ENCODE data around the gene NAT10. TPM values are rescaled to one million over a fixed set of nuclear protein-coding genes. Genes with fewer than 3 reads are reported as not detected.

Gene NAT10
- total and polyA plus RNA-seq, 2 donors from 2014 or later: 24.1 to 43.1 TPM

DNA sequence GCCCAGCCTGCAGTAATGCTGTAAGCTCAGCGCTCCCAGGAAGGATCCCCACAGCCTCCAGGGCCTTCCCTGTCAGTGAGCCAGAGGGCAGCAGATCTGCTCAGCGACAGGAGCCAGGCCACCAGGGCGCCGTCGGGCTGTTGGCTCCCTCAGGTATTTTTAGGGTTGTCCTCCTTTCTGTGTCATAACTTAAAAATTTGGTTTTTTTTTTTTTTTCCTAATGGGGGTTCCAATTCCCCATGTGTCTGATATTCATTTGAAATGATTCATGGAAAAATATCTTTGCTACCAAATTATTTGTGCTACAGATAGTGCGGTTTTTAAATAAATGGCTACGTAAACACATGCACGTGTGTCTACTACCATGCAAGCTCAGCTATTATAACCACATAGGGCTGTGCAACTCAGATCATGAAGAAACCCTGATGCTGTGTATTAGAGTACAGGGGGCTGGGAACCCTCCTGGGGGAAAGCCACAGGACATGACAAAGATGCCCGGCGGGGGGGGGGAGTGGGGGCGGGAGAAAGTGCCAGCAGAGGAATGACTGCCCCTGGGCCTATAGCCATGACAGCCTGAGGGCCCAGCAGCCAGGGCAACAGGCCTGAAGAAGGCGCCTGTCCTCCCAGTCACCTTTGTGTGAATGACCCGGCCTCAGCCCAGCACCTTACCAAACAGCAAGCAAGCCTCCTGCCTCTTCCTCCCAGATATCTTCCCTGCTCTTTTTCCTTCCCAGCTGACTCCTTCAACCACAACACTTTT is 89.3 kb downstream of the NAT10 start:
- intact Hi-C loops (cut with DNase I): no loop called here

More for the DNA sequence above, 89.3 kb downstream of the NAT10 start:
- Histone ChIP-seq H3K4me3 (ENCODE audit: low read length in 3 of 3) (no peak overlapping the region), H3K4me1 (ENCODE audit: control insufficient read depth in 2 of 3, insufficient read depth in 2 of 3, low read depth in 1 of 3, low read length in 3 of 3) (no peaks in the 10 kb centered on the region), H3K27me3 (ENCODE audit: control insufficient read depth, insufficient read depth, low read length) (no peaks in the 10 kb centered on the region), H3K27ac (ENCODE audit: low read depth in 2 of 2, low read length in 2 of 2) (no peak overlapping the region), H3K9ac (ENCODE audit: low read length in 3 of 3) (no peak overlapping the region), H3K9me3 (ENCODE audit: control insufficient read depth in 2 of 3, insufficient read depth in 1 of 3, low read length in 3 of 3) (no peaks in the 10 kb centered on the region), H3K36me3 (ENCODE audit: control insufficient read depth in 2 of 3, insufficient read depth in 3 of 3, low read length in 3 of 3) (peaks cover 0 to 4% (median 3%) of the 10 kb centered on the region in 3 donors)
- FAIRE-seq (no peak), DNase-seq (no peak)
- TF ChIP-seq, protein P1, sequence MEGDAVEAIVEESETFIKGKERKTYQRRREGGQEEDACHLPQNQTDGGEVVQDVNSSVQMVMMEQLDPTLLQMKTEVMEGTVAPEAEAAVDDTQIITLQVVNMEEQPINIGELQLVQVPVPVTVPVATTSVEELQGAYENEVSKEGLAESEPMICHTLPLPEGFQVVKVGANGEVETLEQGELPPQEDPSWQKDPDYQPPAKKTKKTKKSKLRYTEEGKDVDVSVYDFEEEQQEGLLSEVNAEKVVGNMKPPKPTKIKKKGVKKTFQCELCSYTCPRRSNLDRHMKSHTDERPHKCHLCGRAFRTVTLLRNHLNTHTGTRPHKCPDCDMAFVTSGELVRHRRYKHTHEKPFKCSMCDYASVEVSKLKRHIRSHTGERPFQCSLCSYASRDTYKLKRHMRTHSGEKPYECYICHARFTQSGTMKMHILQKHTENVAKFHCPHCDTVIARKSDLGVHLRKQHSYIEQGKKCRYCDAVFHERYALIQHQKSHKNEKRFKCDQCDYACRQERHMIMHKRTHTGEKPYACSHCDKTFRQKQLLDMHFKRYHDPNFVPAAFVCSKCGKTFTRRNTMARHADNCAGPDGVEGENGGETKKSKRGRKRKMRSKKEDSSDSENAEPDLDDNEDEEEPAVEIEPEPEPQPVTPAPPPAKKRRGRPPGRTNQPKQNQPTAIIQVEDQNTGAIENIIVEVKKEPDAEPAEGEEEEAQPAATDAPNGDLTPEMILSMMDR (IDR thresholded peaks at IDR 0.05; ENCODE audit: borderline replicate concordance, extremely low read depth, insufficient read depth): no peak

Other genes starting within 250 kb of the NAT10 start
- 60.6 TPM for gene LMO2, start 213.6 kb upstream of the NAT10 start, total RNA-seq
- 57.1 TPM for gene LMO2, start 213.6 kb upstream of the NAT10 start, polyA plus RNA-seq (ENCODE audit: insufficient read depth, low read depth, low replicate concordance)
- 174 TPM for gene CAPRIN1, start 53.9 kb upstream of the NAT10 start, total RNA-seq
- gene CAPRIN1, start 53.9 kb upstream of the NAT10 start, polyA plus RNA-seq (ENCODE audit: insufficient read depth, low read depth, low replicate concordance): 83.3 TPM